Stimulated activated CD4-positive, alpha-beta T cell treated with anti-CD3 and anti-CD28 coated beads, TNF-alpha, amount 100 ng/mL, for 24 hours (primary cell): Measurements from ENCODE around the gene PRDX2.

Experiments used
- DNase-seq, 3 experiments: peaks; one replicate each; pipeline ENCODE4 v3.0.0-alpha.2; 2020; ENCODE audit warnings: low read depth in 3 of 3

Gene PRDX2

DNA sequence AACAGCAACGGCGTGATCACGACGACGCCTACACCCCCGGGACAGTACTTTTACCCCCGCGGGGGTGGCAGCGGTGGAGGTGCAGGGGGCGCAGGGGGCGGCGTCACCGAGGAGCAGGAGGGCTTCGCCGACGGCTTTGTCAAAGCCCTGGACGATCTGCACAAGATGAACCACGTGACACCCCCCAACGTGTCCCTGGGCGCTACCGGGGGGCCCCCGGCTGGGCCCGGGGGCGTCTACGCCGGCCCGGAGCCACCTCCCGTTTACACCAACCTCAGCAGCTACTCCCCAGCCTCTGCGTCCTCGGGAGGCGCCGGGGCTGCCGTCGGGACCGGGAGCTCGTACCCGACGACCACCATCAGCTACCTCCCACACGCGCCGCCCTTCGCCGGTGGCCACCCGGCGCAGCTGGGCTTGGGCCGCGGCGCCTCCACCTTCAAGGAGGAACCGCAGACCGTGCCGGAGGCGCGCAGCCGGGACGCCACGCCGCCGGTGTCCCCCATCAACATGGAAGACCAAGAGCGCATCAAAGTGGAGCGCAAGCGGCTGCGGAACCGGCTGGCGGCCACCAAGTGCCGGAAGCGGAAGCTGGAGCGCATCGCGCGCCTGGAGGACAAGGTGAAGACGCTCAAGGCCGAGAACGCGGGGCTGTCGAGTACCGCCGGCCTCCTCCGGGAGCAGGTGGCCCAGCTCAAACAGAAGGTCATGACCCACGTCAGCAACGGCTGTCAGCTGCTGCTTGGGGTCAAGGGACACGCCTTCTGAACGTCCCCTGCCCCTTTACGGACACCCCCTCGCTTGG lies 9.3 kb downstream of the PRDX2 start:
- peak in 1 of 3 experiments; percentile 72 for DNase-seq

DNA sequence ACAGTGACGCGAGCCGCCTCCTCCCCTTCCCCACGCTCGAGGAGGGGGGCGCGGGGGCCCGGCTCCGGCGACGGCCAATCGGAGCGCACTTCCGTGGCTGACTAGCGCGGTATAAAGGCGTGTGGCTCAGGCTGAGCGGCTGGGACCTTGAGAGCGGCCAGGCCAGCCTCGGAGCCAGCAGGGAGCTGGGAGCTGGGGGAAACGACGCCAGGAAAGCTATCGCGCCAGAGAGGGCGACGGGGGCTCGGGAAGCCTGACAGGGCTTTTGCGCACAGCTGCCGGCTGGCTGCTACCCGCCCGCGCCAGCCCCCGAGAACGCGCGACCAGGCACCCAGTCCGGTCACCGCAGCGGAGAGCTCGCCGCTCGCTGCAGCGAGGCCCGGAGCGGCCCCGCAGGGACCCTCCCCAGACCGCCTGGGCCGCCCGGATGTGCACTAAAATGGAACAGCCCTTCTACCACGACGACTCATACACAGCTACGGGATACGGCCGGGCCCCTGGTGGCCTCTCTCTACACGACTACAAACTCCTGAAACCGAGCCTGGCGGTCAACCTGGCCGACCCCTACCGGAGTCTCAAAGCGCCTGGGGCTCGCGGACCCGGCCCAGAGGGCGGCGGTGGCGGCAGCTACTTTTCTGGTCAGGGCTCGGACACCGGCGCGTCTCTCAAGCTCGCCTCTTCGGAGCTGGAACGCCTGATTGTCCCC lies 10.1 kb downstream of the PRDX2 start, which contains the start of gene JUNB:
JUNB (plus strand) TSS at position 142 of the 706 bp plus-strand sequence; CDS start at position 428, 286 bp downstream.
- peak; percentile 93 to 96 (median 95) for DNase-seq

DNA sequence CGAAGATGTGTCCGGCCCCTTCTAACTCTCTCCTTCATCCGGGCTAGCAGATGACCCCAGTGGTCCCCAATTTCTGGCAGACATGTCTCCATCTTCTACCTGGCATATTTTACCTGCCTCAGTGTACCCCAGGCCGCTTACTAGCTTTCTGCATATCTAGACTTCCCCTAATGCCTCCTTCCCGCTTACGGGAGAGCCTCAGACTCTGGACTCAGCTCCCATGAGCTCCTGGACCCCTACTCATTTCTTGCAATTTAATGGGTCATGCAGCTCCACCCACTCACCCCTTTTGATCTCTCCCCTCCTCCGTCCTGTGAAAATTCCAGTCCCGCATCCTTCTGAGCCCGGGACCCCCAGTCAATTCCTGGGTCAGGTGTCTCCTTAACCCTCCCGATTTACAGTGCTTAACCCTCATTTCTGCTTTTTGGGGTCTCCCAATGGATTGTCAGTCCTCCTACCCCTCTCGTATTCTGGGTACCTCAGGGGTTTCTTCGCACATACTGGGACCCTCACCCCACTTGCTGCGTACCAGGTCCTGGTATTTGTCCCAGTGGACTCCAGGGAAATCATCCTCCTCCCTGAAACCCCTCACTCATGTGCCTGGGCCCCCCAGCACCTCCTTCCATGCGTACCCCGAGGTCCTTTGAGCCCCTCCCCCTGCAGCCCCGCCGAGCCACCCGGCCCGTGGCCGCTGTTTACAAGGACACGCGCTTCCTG lies 10.8 kb downstream of the PRDX2 start:
- DNase-seq: no peak

DNA sequence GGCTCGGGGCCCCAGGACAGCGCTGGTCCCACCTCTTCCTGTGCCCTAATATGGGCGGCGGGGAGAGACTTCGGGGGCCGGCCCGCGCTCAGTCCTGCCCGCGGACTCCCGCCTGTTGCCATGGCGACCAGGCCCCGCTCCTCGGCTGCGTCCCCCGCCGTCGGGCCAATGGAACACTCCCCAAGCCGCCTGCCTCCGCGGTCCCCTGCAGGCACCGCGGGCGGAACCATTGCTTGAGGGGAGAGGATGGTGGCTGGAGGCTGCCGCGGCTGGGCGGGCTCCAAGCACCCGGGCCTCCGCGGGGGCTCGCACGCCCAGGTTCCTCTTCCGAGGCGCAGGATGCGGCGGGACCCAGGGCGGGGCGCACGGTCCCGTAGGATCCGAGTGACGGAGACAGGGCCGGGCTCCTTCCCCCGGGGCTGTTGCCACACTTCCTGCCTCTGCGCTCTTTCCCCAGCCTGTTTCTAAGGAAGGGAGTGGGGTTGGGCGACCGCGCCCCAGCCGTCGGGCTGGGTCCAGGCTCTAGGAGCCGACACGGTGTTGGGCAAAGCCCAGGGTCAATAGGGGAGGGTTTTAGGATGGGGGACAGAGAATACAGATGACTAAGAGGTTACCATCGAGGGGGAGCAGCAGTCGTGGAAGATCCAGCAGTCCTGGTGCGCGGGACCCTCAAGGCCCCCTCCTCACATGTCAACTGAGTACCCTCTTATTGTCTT lies 11.5 kb downstream of the PRDX2 start:
- DNase-seq: peak; percentile 76 to 96 (median 78)

DNA sequence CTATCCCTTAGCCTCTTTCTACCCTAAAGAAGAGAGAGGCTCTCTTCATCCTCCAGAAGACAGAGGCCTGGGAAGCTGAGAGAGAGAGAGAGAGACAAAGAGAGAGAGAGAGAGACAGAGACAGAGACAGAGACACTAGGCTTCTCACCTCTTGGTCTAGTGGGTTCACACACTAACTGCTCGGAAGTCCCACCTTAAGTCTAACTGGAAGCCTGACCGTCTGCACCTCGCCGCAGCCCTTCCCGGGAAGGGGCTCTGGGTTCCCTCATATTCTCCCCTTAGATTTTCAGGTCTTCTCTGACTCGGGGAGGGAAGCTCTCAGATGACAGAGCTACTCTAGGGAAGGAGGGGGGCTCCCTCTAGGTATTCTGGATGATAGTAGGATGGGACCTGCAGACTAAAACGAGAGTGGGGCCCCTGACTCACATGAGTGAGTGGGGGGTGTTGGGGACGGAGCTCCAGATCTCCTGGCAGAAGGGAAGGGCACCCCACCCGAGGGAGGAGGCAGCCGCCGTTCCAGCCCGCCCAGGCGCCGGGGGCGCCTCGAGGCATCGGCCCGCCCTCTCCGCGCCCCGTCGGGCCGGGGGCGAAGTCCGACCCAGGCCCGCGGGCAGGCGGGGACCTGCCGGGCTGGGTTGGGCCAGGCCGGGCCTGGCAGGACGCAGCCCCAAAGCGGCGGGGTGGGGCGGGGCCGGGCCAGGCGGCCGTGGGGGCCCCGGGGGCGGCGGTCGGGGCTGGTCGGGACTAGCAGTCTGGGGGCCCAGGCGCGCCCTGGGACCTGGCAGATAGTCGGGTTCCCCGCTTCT lies 12.3 kb downstream of the PRDX2 start:
- no peak for DNase-seq

DNA sequence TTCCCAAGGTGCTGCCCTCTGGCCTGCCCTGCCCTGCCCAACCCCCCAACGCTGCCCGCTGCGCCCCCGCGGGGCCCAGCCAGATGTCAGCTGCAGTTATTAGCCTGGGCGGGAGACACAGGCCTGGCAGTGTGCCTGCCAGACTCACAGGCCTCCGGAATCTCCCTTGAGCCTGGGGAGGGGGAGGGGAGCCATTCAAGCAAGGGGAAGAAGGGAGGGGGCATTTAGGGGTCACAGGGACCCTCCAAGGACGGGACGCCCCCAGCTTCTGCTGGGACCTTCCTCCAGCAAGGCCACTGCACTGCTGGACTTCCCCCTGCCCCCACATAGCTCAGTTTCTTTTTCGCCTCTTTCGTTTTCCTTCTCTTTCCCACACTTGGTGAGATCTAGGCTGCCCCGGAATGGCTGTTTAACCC lies 12.9 kb downstream of the PRDX2 start:
- DNase-seq: no peak

DNA sequence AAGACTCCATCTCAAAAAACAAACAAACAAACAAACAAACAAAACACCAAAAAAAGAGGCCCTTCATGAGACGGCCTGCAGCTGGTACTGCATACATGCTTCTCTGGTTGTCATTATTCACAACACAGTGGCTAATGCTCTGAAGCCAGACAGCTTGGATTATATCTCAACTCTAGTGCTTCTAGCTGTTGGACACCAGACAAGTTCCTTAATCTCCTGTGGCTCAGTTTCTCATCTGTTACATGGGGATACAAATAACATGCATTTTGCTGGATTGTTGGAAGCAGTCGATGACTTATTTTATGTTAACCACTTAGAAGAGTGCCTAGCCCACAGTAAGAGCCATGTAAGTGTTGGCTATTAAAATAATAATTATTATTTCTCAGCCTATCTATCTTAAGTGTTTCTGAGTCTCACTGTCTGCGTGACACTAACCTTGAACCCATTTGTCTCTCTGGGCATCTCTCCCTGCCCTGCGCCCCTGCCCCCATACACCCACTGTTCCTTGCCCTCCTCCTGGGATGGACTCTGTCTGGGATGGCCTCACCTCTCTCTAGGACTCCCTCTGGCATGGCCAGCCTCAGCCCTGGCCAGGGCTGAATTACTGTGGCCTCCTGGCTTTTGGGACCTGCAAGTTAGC lies 13.4 kb downstream of the PRDX2 start:
- DNase-seq: no peak

DNA sequence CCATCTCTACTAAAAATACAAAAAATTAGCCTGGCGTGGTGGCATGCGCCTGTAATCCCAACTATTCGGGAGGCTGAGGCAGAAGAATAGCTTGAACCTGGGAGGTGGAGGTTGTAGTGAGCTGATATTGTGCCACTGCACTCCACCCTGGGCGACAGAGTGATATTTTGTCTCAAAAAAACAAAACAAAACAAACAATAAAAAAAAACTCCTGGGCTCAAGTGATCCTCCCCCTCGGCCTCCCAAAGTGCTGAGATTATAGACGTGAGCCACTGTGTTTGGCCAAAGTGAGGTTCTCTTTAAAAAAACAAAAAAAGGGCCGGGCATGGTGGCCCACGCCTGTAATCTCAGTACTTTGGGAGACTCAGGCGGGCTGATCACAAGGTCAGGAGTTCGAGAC lies 14.1 kb downstream of the PRDX2 start:
- DNase-seq: no peak

DNA sequence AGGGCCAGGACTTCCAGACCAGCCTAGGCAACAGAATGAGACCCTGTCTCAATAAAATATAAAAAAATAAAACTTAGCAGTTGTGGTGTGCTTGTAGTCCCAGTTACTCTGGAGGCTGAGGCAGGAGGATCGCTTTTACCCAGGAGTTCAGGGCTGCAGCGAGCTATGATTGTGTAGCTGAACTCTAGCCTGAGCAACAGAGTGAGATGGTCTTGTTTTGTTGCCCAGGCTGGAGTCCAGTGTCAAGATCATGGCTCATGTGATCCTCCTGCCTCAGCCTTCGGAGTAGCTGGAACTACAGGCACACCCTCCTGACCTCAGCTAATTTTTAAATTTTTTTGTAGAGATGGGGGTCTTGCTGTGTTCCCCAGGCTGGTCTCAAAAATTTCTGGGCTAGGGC lies 14.6 kb downstream of the PRDX2 start:
- no peak for DNase-seq

DNA sequence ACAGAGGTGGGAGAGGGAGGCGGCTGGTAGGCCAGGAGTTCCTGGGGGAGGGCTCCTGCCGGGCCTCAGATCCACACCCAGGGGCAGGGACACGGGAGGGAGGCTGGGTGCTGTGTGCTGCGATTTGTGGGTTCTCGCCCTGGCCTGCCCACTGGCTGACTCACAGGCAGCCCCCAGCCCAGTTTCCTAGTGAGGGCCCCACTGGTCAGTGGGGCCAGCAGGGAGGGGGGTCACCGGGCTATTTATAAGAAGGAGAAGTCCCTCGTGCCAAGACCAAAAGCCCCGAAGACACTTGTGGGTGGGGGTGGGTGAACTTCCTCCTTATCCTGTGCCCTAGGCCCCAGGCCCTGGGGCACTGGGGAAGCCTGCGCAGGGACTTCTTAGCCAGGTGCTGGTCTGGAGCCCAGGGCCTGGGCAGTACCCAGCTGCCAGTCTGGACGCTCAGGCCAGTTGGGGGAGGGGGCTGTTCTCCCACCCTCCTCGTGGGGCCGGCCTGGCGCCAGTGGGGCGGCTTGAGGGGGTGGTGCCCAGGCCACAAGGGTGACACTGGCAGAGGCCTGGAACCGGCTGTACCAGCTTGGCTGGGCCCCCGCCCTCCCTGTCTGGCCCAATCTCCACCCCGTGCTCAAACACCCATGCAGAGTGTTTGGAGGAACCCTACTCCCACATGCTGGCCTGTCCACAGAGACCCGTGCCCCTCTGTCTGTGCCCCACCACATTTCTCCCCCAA lies 15.3 kb downstream of the PRDX2 start:
- no peak for DNase-seq

DNA sequence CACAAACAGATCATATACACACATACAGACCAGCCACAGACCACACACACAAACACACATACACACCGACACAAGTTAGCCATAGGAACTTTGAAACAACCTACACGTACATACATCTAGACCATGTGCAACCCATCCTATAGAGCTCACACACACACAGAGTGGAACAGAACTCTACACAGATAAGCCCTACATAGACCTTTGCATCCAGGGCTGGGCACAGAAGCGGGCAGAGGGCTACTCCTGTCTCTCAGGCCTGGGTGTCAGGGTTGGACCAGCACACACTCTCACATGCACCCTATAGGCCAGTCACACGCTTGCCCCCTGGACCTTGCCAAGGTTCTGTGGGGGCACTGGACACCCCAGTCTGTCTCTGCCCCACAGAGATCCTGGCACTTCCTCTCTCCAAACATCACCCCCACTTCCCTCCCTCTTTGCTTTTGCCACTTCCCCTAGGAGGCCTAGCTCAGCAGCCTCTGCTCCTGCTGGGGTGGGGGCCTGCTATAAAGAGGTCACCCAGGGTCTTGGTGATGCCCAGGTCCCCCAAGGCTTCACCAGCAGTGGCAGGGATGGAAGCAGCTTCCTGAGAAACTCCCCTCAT lies 16.1 kb downstream of the PRDX2 start:
- no peak for DNase-seq

DNA sequence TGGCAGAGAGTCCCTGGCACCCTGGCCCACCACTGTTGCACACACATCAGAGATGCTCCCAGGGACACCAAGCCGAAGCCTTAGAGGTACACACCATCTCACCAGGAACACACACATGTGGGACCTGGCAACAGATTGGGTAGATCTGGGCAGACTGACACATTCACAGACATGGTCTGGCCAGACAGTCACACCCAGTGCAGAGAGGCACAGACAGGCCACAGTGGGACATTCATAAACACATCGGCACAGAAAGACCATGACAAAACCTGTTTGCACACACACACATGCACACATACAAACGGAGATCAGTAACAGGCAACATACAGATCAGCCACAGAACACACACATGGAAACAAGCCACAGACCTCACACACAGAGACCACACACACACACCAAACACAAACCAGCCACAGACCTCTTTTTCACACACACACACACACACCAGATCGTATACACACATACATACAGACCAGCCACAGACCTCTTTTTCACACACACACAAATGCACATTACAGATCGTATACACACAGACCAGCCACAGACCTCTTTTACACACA lies 16.6 kb downstream of the PRDX2 start:
- DNase-seq: no peak

DNA sequence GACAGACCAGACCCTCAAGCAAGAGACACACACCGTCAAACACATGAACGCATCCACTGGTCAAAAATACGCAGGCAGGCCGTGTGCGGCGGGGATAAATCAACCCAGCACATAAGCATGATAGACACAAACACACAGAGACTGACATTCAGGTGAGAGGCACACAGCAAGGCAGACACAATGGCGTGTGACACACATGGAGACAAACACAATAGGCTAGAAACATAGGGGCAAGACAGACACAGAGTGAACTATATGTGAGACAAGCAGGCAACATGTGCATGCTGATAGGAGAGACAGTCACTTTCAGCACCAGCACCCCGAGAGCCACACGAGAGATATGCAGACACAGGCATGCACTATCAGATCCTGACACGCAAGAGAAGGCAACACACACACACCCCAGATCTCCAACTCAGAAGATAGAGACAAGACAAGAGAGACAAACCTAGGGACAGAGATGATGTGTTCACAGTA lies 17.2 kb downstream of the PRDX2 start:
- DNase-seq: no peak

DNA sequence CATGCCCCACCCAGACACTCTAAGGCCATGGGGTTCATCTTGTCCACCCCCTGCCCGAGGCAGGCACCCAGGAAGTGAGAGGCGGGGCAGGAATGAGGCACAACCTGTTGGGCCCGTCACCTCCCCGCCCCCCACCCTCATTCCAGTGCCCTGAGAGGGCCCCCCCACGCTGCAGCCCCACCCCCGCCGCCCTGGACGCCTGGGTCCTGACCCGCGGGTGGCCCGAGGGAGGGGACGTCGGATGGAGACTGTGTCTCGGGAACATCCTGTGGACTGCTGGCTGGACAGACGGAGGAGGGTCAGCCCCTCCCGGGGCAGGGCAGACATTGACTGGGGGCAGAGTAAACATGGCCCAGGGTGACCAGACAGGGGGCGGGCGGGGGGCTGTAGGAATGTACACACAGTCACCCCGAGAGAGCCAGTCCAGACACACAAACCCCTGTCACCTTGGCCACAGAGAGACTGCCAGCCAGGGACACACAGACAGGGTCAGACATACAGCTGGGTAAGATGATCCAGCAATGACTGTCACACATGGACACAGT lies 17.7 kb downstream of the PRDX2 start:
- no peak for DNase-seq

DNA sequence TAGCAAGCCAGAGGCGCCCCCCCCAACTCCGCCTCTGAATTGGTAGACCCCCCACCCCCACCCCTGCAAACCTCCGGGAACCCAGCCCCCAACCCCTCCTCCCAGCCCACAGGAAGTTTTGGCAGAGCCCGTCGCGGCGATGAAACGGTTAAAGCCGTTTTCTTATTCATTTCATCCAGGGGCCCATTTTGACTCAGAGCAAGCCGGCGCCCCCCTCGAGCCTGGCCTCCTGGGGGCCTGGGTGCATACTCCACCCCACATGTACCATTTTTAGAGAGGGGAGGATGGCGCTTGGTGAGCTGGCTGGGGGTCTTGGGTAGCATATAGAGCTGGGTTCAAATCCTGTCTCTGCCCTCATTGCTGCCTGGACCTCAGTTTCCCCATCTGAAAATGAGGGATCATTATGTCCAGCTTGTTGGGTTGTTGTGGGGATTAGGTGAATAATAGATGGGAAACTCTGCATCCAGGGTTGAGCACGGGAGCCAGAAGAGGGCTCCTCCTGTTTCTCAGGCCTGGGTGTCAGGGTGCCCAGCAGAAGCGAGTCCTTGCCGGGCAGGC lies 18.2 kb downstream of the PRDX2 start:
- peak in 1 of 3 experiments; percentile 66 for DNase-seq

DNA sequence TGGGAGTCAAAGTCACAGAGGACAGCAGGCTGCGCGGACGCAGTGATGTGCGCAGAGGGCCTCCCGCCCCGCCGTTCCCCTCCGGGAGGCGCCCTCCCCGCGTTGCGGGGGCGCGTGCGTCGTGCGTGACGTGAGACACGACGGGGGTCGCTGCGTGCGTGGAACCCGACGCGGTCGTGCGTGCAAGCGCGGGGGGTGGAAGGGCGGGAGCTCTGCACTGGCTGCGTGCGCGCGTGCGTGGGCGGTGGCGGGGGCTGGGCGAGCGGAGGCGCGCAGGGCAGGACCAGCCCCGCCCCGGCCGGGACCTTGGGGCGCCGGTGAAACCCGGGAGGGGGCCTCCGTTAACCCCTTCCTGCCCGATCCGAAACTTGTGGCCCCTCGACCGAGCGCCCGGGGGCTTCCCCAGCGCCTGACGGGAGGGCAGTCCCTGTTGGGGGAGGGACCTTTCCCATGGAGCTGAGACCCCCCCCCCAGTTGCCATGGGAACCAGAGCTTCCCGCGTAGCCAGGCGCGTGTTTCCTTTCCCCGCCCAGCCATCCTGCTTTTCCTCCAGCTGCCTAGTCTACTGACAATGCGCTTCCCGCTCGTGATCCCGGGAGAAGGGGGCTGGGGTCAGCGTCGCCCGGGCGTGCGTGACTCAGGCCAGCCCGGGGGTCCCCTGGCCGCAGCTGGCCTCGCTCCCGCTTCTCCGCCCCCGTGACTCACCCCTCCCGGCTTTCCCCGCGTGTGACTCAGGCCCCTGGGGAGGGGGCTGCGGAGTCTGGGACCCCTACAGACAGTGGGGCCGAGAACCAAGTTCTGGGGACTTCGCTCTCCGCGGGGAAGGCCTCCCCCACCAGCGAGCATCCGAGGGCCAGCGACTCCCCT lies 18.9 kb downstream of the PRDX2 start:
- peak in 2 of 3 experiments; percentile 78 to 90 for DNase-seq

DNA sequence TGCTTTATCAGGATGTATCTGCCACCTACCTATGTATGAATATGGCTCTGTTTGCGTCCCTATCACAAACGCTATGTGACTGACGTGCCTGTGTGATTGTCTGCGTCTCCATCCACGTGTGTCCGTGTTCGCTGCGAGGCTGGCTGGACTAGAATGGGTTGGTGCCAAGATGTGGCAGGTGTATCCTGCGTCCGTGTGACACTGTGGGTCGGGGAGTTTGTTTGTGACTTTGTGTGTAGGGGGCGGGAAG lies 19.5 kb downstream of the PRDX2 start:
- no peak for DNase-seq
